ENCODE measurements around the gene TMEM196.
"Not testable (repeated sequence)": the region's sequence is repeated elsewhere in the genome, so short reads cannot be mapped to it uniquely, and the experiment has no call there.

TMEM196 gene

DNA sequence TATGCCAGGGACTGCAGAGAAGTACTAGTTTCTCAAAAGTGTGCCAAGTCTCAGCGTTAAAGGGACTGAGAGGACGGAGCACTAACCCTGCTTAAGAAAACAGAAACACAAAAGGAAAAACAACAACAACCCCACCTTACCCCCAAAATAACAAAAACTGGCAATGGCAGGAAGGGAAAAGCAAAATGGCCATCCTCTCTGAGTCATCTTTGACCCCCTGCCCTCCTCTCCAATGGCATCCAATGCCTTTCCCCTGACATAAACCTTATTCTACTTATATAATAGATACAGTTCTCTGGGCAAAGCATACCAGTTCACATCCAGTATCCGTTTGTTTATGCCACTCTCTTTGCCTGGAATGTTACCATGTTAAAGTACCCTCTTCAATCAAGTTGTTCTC lies 66.2 kb downstream of the TMEM196 start:
- DNase-seq, result peak; percentile 4

DNA sequence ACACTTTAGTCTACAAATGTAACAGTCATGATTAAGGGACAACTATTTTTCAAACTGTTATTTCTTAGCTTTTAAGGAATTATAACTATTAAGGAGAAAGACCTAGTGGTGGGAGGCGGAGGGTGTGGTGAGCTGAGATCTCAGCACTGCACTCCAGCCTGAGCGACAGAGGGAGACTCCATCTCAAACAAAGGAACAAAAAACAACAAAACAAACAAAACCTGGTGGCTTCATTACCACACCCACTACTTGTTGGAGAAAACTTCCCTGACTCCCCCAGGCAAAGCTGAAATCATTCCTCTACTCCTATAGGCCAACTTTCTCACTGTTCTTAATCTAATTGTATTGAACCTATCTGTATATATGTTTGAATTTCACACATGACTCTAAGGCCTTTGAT lies 67.8 kb downstream of the TMEM196 start:
- no peak for DNase-seq

DNA sequence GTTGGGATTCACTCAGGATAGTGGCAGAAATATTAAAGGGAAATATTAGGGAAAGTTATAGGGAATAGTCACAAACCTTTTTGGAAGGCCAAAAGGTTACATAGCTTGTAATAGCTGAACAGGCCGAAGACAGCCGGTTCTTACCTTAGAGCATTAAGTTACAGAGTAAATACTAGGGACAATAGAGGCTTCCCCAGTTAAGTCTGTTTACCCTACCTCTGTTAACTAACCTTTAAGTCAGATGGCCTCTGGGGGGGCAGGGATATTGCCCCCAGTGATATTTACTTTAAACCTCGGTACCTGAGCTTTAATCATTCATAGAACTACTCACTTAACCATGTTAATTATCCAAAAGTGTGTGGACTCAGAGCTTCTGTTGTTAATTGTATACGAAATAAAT lies 71.9 kb downstream of the TMEM196 start:
- DNase-seq, result no peak

DNA sequence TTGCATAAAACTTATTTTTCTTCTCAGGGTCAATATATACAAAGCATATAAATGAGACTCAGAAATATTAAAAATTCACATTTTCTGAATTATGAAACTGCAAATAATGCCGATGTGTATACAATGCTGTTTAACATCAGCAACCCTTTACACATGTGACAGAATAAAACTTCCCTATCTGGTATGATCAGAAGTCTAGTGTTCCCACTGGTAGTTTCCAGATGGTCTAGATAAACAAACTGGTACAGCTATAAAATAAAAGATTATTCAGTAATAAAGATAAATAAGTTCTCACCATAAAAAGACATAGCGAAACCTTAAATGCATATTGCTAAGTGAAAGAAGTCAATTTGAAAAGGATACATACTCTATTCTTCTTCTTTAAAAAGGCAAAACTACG lies 72.5 kb downstream of the TMEM196 start:
- DNase-seq, result no peak

DNA sequence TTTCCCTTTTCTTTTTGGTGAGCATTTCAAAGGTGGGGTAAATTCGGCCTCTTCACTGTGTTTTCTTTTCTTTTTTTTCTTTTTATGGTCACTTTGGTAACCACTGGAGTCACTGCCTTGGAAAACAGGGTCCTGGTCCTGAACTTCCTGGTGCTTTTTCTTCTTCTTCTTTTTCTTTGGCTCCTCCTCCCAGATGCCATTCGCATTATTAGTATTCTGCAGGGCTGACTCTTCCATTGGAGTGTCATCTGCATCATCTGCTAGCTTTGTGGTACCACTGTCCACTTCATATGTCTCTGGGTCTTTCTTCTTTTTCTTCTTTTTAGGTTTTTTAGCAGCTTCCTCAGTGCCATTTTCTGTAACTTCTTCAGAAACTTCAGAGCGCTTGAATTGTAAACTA lies 75.1 kb downstream of the TMEM196 start:
- DNase-seq, result peak; percentile 22

DNA sequence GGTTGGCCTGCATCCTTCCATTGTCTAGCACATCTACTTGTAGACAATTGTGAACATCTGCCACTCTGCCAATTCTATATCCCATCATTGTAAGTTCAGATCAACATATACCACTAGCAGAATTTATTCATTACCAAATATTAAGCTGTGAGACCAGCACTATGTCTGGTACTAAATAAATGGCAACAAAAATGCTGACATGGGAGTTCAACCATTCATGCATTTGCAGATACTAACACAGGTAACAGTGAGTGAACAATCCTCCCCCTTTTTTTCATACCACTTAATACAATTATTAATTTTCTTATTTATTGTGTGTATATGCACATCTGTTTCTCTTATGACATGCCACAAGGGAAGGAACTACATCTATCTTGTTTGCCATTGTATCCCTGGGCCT lies 76.5 kb downstream of the TMEM196 start:
- DNase-seq, result no peak

DNA sequence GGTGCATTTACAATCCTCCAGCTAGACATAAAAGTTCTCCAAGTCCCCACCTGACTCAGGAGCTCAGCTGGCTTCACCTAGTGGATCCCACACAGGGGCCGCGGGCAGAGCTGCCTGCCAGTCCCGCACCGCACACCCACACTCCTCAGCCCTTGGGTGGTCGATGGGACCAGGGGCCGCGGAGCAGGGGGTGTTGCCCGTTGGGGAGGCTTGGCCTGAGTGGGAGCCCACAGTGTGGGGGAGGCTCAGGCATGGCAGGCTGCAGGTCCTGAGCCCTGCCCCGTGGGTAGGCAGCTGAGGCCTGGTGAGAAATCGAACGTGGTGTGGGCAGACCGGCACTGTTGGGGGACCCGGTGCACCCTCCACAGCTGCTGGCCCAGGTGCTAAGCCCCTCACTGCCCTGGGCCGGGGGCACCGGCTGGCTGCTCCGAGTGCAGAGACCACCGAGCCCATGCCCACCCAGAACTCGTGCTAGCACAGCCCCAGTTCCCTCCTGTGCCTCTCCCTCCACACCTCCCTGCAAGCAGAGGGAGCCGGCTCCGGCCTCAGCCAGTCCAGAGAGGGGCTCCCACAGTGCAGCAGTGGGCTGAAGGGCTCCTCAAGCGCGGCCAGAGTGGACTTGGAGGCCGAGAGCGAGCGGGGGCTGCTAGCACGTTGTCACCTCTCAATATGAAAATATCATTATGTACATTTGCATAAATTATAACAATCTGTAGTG lies 81.1 kb downstream of the TMEM196 start:
- no peak for DNase-seq

DNA sequence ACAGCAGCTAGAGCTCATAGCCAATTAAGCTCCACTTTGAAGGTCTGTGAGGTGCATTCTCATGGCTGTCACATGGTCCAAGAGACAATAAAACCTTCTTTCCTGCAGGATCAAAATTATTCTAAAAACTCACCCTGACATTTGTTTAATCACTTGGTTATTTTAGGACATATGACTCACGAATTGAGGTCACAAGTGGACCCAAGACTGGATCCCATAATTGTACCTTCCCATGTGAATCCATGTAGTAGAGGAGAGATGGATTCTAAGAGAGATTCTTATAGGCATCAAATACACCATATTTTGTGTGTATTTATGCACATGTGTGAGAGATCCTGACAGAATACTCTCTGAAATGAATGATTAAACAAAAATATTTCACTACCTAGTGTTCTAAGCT lies 82.7 kb downstream of the TMEM196 start:
- no peak for DNase-seq

DNA sequence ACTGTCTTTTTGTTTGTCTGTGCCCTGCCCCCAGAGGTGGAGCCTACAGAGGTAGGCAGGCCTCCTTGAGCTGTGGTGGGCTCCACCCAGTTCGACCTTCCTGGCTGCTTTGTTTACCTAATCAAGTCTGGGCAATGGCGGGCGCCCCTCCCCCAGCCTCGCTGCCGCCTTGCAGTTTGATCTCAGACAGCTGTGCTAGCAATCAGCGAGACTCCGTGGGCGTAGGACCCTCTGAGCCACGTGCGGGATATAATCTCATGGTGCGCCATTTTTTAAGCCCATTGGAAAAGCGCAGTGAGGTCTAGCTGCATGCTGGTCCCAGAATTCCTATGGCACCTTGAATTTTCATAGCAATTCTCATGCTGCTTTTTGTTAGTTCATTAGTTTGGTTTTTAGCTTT lies 84.3 kb downstream of the TMEM196 start:
- DNase-seq, result not testable (repeated sequence)

DNA sequence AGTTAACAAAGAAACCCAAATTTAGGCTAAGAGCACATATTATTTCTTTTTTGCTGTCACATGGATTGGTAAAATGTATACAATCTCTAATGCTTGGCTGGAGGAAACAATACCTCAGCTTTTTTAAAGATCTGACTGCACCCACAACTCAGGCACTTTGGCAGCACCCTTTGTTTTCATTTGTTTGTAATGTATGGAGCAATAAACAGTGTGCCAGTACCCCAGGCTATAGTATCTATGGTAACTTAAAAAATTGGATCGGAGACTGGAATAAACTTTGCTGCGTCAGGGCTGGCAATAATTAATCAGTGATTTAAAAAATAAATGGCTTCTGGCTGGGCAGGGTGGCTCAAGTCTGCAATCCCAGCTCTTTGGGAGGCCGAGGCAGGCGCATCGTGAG lies 91.8 kb downstream of the TMEM196 start:
- no peak for DNase-seq

DNA sequence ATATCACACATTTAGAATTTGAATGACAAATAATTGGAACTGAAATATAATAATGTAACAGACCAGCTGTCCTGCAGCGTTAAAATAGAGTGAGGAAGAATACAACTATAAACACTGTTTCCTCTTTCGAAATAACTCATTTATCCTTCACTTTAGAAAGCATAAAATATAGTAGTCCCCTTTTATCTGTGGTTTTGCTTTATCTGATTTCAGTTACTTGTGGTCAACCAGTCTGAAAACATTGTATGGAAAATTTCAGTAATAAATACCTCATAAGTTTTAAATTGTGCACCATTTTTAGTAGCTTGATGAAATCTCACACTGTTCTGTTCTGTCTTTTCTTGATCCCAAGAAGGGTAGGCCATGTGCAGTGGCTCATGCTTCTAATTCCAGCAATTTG lies 96.2 kb downstream of the TMEM196 start:
- DNase-seq, result peak; percentile 19

DNA sequence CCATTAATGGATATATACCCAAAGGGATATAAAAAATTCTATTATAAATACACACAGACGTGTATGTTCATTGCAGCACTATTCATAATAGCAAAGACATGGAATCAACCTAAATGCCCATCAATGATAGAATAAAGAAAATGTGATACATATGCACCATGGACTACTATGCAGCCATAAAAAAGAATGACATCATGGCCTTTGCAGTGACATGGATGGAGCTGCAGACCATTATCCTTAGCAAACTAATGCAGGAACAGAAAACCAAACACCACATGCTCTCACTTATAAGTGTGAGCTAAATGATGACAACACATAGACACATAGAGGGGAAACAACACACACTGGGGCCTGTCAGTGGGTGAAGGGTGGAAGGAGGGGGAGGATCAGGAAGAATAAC lies 97.6 kb downstream of the TMEM196 start:
- no peak for DNase-seq

DNA sequence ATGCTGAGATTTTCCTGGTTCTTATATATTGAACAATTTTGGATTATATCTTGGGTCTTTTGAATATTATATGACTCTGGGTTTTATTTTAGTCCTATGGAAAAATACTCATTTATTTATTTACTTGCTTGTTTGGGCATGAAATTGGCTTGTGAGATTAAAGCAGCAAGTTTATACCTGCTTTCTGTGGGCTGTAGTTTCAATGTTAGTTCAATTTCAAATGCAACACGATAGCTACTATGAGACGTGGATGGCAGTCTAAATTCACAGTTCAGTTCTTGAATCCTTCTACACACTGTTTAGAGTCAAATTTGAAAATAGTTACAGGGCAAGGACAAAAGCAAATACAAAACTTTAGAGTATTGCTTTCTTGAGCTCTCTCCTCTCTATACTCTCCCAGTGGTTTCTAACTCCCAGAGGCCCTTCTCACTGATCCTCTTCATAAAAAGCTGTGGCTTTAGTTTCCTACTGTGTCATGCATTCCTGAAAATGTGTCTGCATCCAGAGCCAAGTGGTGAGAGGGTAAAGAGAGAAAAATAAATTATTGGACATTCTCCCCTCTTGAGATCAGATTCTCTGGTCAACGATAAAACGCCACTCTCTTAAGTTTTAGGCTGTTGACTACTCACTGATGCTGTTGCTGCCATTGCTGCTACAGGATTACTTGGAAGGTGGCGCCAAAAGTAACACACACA lies 99.0 kb downstream of the TMEM196 start:
- DNase-seq, result peak; percentile 74

DNA sequence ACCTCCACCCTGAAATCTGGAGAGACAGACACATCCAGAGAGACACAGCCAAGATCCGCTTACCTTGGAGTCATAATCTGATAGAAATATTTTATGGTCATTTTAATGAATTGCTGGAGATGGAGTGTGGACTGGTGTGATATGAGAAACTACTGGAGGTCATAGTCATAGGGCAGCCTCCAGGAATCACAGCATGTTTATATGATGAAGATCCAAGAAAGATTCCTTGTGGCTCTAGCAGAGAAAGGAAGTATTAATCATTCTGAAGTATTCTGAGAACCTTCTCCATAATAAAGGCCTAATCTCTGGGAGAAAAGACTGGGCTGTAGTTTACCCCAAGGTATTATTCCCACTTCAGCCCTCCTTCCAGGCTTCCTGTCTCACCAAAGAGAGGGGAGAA lies 102.6 kb downstream of the TMEM196 start:
- peak; percentile 21 for DNase-seq
